OCI-LY7 (cell line): ENCODE results near the gene MYL6. TPM values are rescaled to one million over a fixed set of nuclear protein-coding genes. Genes with fewer than 3 reads are reported as not detected.

Experiments
- BruUV-seq: library from RNA; stranded (reverse); fragments of 400-500 nt; replicated peaks from 2 replicates; lab custom pipeline; 2021; lab: Mats Ljungman, UMichigan
- CTCF ChIA-PET: fragments of 300-600 bp; sonication (Branson Sonifier 250); formaldehyde crosslinking; loops from one replicate; lab custom pipeline; 2022; ENCODE audit warnings: antibody characterized with exemption; ENCODE audit not compliant: unreplicated experiment; lab: Charles Lee
- POLR2A ChIA-PET: fragments of 300-600 bp; sonication (Branson Sonifier 250); formaldehyde crosslinking; loops from one replicate; lab custom pipeline; 2022; ENCODE audit warnings: antibody characterized with exemption; lab: Charles Lee
- DNase-seq: peaks from one replicate; pipeline ENCODE4 v3.0.0-alpha.2; 2015; ENCODE audit warnings: low spot score
- H2AFZ ChIP-seq: fragments of 200-600 bp; sonication (generic), shearing (Covaris generic); 2 replicates; pipeline ENCODE4 v1.6.1; 2014; ENCODE audit warnings: mild to moderate bottlenecking, antibody characterized with exemption, low read length, moderate library complexity
- H3K27ac ChIP-seq: fragments of 200-600 bp; sonication (generic); 2 replicates; pipeline ENCODE4 v1.5.1; 2014; ENCODE audit warnings: mixed run types, low read depth, mild to moderate bottlenecking, moderate library complexity, low read length, inconsistent platforms; ENCODE audit not compliant: poor library complexity, severe bottlenecking
- H3K36me3 ChIP-seq: fragments of 200-600 bp; sonication (generic); 2 replicates; pipeline ENCODE4 v1.6.1; 2014; ENCODE audit warnings: mild to moderate bottlenecking, antibody characterized with exemption, low read length, moderate library complexity, mixed read lengths; ENCODE audit not compliant: insufficient read depth
- H3K4me1 ChIP-seq: fragments of 200-600 bp; sonication (generic); 2 replicates; pipeline ENCODE4 v1.5.1; 2014; ENCODE audit warnings: mild to moderate bottlenecking, low read length; ENCODE audit not compliant: insufficient read depth, poor library complexity, severe bottlenecking
- H3K4me2 ChIP-seq: fragments of 200-600 bp; sonication (generic); 2 replicates; pipeline ENCODE4 v1.6.1; 2014; ENCODE audit warnings: mild to moderate bottlenecking, low read length
- H3K4me3 ChIP-seq: fragments of 200-600 bp; sonication (generic); 2 replicates; pipeline ENCODE4 v1.5.1; 2014; ENCODE audit warnings: mild to moderate bottlenecking, low read depth, low read length; ENCODE audit not compliant: poor library complexity, severe bottlenecking
- H3K79me2 ChIP-seq: fragments of 200-600 bp; sonication (generic); 2 replicates; pipeline ENCODE4 v1.6.1; 2016; ENCODE audit warnings: low read depth, mild to moderate bottlenecking, low read length, moderate library complexity, mixed read lengths; ENCODE audit not compliant: insufficient read depth
- H3K9me2 ChIP-seq: fragments of 200-600 bp; sonication (generic); 2 replicates; pipeline ENCODE4 v1.6.1; 2016; ENCODE audit warnings: mild to moderate bottlenecking, low read length, mixed read lengths; ENCODE audit not compliant: insufficient read depth
- H3K9me3 ChIP-seq: fragments of 200-600 bp; sonication (generic); 2 replicates; pipeline ENCODE4 v1.6.1; 2014; ENCODE audit warnings: mild to moderate bottlenecking, mixed run types, low read length, mixed read lengths
- H4K20me1 ChIP-seq: fragments of 200-600 bp; sonication (generic); 2 replicates; pipeline ENCODE4 v1.6.1; 2014; ENCODE audit warnings: mild to moderate bottlenecking, antibody characterized with exemption, low read length, moderate library complexity, mixed read lengths; ENCODE audit not compliant: insufficient read depth
- EZH2phosphoT487 ChIP-seq: fragments of 200-600 bp; sonication (generic); IDR thresholded peaks from 2 replicates; pipeline ENCODE4 v1.6.1; 2018; ENCODE audit warnings: low read depth, borderline replicate concordance, mild to moderate bottlenecking, mixed run types, antibody characterized with exemption, low read length, moderate library complexity, mixed read lengths
- intact Hi-C: fragments of 100-400 bp; cut with micrococcal nuclease; formaldehyde crosslinking; loops from one replicate; pipeline ENCODE4 v1.10.0; 2022; ENCODE audit not compliant: unreplicated experiment
- total RNA-seq, 2 experiments: library from RNA; depleted of rRNA in 1 of 2; stranded (reverse); fragments of >200 nt in 1 of 2; shearing (Covaris generic) in 1 of 2; gene quantifications; 2 replicates each; pipeline ENCODE4 v1.2.3, GENCODE V29; 2014 to 2022
- TF ChIP-seq, protein P1 (sequence below): fragments of 200-600 bp; sonication (generic); conservative IDR thresholded peaks from 2 replicates; pipeline ENCODE4 v1.5.1; 2014; ENCODE audit warnings: mild to moderate bottlenecking, antibody characterized with exemption, low read length, moderate library complexity, mixed read lengths

MYL6 gene
- total RNA-seq, 2 experiments from 2014 or later: 468 to 574 TPM

DNA sequence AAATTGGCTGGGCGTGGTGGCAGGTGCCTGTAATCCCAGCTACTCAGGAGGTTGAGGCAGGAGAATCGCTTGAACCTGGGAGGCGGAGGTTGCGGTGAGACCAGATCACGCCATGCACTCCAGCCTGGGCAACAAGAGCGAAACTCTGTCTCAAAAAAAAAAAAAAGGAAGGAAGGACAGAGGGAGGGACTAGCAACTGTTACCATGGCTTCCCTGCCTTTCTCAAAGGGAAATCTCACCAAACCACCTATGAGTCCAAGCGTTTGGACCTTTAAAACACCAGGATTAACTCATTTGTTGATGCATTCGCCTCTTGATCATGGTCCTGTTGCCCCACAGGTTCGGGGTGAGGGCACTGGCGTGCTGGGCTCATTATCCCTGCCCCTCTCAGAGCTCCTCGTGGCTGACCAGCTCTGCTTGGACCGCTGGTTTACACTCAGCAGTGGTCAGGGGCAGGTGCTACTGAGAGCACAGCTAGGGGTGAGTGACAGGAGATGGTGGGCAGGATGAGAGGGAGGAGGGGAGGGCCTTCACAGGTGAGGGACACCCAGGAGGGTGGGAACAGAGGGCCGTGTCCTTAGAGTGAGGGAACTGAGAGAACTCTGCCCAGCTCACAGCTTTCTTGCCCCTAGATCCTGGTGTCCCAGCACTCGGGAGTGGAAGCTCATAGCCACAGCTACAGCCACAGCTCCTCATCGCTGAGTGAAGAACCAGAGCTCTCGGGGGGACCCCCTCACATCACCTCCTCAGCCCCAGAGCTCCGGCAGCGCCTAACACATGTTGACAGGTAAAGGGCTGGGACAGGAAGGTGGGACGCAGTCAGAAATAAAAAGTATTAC lies 16.0 kb upstream of the MYL6 start:
- no peaks in the 10 kb centered on the region for H4K20me1 ChIP-seq
- no peaks in the 10 kb centered on the region for H3K4me1 ChIP-seq
- intact Hi-C loops: no loop called here

GRCh38 chr12:56143217-56143616 lies 14.9 kb upstream of the MYL6 start:
- Histone ChIP-seq H3K79me2 (no peaks in the 10 kb centered on the region), H3K4me2 (no peak overlapping the region), H2AFZ (no peak overlapping the region), H3K36me3 (peaks cover 68% of the 10 kb centered on the region), H3K4me3 (no peak overlapping the region), H3K27ac (no peak overlapping the region), H3K9me3 (no peaks in the 10 kb centered on the region), H3K9me2 (no peaks in the 10 kb centered on the region), H4K20me1 (no peaks in the 10 kb centered on the region), H3K4me1 (no peaks in the 10 kb centered on the region)
- TF ChIP-seq, protein P1, sequence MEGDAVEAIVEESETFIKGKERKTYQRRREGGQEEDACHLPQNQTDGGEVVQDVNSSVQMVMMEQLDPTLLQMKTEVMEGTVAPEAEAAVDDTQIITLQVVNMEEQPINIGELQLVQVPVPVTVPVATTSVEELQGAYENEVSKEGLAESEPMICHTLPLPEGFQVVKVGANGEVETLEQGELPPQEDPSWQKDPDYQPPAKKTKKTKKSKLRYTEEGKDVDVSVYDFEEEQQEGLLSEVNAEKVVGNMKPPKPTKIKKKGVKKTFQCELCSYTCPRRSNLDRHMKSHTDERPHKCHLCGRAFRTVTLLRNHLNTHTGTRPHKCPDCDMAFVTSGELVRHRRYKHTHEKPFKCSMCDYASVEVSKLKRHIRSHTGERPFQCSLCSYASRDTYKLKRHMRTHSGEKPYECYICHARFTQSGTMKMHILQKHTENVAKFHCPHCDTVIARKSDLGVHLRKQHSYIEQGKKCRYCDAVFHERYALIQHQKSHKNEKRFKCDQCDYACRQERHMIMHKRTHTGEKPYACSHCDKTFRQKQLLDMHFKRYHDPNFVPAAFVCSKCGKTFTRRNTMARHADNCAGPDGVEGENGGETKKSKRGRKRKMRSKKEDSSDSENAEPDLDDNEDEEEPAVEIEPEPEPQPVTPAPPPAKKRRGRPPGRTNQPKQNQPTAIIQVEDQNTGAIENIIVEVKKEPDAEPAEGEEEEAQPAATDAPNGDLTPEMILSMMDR: no peak
- TF ChIP-seq EZH2phosphoT487: no peak
- POLR2A ChIA-PET: no interaction called here
- no peak for DNase-seq
- CTCF ChIA-PET: no interaction called here
- BruUV-seq: no TSS peak
- intact Hi-C loops: no loop called here

More for the DNA sequence above, 16.0 kb upstream of the MYL6 start:
- TF ChIP-seq, protein P1: no peak
- no peak for TF ChIP-seq EZH2phosphoT487
- peaks cover 79% of the 10 kb centered on the region for H3K36me3 ChIP-seq
- no peak overlapping the region for H3K4me3 ChIP-seq
- no peaks in the 10 kb centered on the region for H3K9me3 ChIP-seq
- no peak overlapping the region for H3K4me2 ChIP-seq
- H3K9me2 ChIP-seq: no peaks in the 10 kb centered on the region
- no peak overlapping the region for H2AFZ ChIP-seq
- no peak for DNase-seq
- ChIA-PET POLR2A (interaction anchor here (0.7 to 1.3 kb wide), 2 partner anchors 23 to 290 kb away, joined by 3 read pairs; no protein-coding TSS in a partner anchor), CTCF (no interaction called here)
- no TSS peak for BruUV-seq
- no peaks in the 10 kb centered on the region for H3K79me2 ChIP-seq
- H3K27ac ChIP-seq: no peak overlapping the region

- Histone ChIP-seq H3K4me1 (no peaks in the 10 kb centered on the region), H4K20me1 (no peaks in the 10 kb centered on the region), H2AFZ (no peak overlapping the region), H3K36me3 (peaks cover 62% of the 10 kb centered on the region), H3K27ac (no peak overlapping the region), H3K9me3 (no peaks in the 10 kb centered on the region), H3K4me2 (no peak overlapping the region), H3K4me3 (no peak overlapping the region), H3K79me2 (no peaks in the 10 kb centered on the region), H3K9me2 (no peaks in the 10 kb centered on the region)
- no peak for TF ChIP-seq EZH2phosphoT487
- TF ChIP-seq, protein P1: no peak
- ChIA-PET CTCF (interaction anchor here (0.6 kb wide), 1 partner anchor 46 kb away, joined by 10 read pairs; no protein-coding TSS in a partner anchor), POLR2A (interaction anchor here (0.9 kb wide), 1 partner anchor 15 kb away, joined by 3 read pairs; no protein-coding TSS in a partner anchor)
- DNase-seq: no peak
- intact Hi-C loops: no loop called here
- no TSS peak for BruUV-seq
Measured at GRCh38 chr12:56143870-56144269, 14.3 kb upstream of the MYL6 start.
